Fibroblast of villous mesenchyme (primary cell): Measurements from ENCODE around the gene GPR155. TPM values are rescaled to one million over a fixed set of nuclear protein-coding genes. Genes with fewer than 3 reads are reported as not detected.

Experiments used
- DNase-seq: peaks from one replicate; pipeline ENCODE4 v3.0.0-alpha.2; 2010; ENCODE audit warnings: low read depth
- H3K4me3 ChIP-seq: 2 replicates; pipeline ENCODE4 v1.5.1; 2011; ENCODE audit warnings: low read depth, mild to moderate bottlenecking, low read length
- total RNA-seq: library from RNA; depleted of rRNA; stranded (reverse); fragments of >200 nt; gene quantifications from 2 replicates; pipeline ENCODE4 v1.2.3, GENCODE V29; 2012
- TF ChIP-seq, protein P1 (sequence below): IDR thresholded peaks from 2 replicates; pipeline ENCODE4 v1.5.1; 2012; ENCODE audit warnings: low read depth, mild to moderate bottlenecking, low read length; ENCODE audit not compliant: insufficient read depth

Gene GPR155
- total RNA-seq, 1 donor = 3.9 TPM

DNA sequence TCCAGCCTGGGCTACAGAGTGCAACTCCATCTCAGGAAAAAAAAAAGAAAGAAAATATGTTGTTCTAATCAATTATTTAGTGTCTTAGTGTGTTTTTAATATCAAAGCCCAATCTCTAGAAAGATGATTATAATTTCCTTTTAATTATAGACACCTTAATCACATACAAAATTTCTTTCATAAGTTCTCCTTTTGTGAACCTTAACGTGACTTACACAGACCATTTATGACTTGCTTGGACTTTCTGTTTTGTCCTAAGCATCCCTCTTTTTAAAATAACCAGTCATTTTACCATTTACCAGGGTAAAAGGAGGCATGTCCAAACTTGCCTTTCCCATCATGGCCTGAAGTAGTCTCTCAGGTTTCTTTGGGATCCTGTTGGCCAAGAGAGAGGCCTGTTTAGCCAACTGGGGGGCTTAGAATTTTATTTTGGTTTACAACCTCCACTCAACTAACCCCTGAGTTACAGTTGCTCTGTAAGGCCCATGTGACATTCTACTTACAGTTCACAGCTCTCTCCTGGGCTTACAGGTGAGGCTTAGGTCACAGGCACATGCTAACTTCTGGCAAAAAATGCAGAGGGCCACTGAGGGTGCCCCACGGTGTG lies 23.9 kb upstream of the GPR155 start:
- TF ChIP-seq, protein P1, sequence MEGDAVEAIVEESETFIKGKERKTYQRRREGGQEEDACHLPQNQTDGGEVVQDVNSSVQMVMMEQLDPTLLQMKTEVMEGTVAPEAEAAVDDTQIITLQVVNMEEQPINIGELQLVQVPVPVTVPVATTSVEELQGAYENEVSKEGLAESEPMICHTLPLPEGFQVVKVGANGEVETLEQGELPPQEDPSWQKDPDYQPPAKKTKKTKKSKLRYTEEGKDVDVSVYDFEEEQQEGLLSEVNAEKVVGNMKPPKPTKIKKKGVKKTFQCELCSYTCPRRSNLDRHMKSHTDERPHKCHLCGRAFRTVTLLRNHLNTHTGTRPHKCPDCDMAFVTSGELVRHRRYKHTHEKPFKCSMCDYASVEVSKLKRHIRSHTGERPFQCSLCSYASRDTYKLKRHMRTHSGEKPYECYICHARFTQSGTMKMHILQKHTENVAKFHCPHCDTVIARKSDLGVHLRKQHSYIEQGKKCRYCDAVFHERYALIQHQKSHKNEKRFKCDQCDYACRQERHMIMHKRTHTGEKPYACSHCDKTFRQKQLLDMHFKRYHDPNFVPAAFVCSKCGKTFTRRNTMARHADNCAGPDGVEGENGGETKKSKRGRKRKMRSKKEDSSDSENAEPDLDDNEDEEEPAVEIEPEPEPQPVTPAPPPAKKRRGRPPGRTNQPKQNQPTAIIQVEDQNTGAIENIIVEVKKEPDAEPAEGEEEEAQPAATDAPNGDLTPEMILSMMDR = no peak
- no peak for DNase-seq
- no peak overlapping the region for H3K4me3 ChIP-seq

DNA sequence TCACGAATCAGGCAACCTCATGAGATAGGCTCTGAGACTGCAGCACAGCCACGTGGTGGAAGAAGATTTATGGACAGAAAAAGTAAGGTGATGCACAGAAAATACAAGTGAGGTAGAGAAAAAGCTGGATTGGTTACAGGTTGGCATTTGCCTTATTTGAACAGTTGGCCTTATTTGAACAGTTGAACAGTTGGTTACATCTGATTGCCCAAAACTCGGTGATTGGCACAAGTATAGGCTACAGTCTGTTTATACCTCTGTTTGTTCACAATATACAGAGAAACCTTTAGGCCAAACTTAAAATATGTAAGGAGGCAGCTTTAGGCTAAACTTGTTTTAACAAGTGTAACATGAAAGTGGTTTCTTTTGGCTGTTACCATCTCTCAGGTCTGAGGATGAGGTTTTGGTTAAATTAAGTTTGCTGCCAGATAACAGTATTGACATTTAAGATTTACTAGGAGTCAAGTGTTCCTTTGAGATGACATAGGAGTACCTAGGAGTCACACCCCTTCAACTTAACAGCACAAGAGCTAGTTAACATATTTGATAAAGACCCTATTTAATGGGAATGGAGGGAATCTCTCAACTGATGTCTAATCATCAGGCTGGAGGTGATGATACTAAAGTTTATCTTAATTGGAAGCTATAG lies 16.5 kb upstream of the GPR155 start:
- no peak overlapping the region for H3K4me3 ChIP-seq
- TF ChIP-seq, protein P1 = no peak
- DNase-seq = no peak

DNA sequence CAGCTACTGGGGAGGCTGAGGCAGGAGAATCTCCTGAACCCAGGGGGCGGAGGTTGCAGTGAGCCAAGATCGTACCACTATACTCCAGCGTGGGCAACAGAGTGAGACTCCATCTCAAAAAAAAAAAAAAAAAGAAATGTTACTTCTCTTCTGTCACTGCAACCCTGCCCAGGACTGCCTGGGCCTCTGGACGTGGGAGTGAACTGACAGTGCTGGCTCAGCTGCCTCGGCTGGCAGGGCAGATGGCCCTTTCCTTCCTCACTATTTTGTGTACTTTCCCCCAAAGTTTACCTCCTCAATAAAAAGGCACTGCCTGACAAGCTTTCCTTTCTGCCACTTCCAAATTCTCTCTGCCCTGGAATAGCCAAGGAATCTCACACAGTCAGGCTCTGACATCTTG lies 12.5 kb upstream of the GPR155 start:
- TF ChIP-seq, protein P1 = no peak

DNA sequence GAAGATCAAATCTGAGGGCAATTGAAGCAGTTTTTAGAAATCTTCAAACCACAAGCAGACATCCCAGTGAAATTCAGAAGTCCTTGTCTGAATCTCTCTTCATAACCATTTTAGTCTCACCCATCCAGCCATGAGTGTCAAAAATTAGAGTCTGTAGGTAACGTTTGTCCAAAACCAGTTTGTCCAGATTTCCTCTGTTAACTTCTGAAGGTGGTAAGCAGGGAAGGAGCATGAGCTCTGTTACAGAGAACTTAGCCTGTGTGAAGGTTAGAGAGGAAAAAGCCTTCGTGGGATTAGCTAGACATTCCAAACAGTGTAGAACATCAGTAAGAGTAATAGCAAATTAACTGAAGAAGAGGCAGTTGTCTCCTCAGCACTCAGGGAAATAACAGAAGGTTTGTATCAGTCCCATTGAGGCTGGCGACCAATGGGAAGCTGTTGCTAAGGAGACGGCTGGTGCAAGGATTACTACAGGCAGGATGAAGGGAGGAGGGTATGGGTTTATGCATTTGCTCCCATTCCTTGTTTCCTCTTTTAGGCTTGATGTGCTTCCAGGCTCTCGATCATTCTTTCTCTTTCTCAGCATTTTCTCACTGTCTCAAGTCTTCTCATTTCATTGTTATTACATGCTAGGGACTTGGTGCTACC lies 8.7 kb upstream of the GPR155 start:
- DNase-seq = no peak
- TF ChIP-seq, protein P1 = no peak
- H3K4me3 ChIP-seq = no peak overlapping the region

More for the DNA sequence above, 12.5 kb upstream of the GPR155 start:
- H3K4me3 ChIP-seq = no peak overlapping the region
- no peak for DNase-seq

DNA sequence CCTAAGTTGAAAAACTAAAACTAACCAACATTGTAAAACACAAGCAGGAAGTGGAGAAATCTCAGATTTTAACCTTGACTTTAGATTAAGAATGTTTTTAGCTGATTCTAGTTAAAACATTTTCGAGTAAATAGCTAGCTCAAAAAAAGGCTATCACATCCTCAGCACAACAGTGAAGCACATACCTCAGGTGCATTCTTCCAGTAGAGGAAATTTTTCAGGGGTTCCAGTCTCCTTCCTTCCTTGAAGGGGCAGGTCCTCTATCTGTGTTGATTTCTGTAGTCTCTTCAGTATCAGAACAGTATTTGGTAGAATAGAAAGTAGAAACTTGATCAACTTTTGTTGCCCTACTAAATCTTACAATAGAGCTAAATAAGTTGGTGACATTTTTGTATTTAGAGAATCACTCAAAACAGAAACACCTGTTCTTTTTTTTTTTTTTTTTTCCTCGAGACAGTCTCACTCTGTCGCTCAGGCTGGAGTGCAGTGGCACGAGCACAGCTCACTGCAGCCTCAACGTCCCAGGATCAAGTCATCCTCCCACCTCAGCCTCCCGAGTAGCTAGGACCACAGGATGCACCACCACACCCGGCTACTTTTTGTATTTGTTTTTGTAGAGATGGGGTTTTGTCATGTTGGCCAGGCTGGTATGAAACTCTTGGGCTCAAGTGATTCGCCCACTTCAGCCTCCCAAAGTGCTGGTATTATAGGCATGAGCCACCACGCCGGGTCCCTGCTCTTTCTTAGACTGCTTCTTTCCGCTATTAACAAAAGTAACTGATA lies 6.9 kb upstream of the GPR155 start:
- TF ChIP-seq, protein P1 = no peak
- H3K4me3 ChIP-seq = no peak overlapping the region
- DNase-seq = no peak

DNA sequence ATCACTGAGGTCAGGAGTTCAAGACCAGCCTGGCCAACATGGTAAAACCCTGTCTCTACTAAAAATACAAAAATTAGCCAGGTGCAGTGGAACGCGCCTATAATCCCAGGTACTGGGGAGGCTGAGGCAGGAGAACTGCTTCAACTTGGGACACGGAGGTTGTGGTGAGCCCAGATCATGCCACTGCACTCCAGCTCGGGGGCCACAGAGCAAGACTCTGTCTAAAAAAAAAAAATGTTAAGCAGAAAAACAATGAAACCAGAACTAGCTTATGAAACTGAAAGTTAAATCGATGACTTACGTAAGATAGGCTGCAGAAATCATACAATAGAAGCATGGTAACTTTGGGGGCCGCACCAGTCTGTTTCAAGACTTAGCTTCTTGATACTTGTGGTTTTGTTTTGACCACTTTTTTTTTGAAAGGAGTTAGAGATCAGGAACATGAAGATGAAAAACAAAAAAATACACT lies 6.2 kb upstream of the GPR155 start:
- DNase-seq = no peak
- TF ChIP-seq, protein P1 = no peak
- no peak overlapping the region for H3K4me3 ChIP-seq
